Stomach (tissue), 4 donors: Measurements from ENCODE around the gene SPR.

Experiments used
- EP300 ChIP-seq: sonication (generic); formaldehyde crosslinking; IDR thresholded peaks from one replicate; pipeline ENCODE4 v1.6.1; 2017; ENCODE audit warnings: antibody characterized with exemption
- POLR2A ChIP-seq, 4 donors: fragments of 450-650 bp; IDR thresholded peaks; one replicate each; pipeline ENCODE4 v1.6.1; 2016; ENCODE audit warnings: antibody characterized with exemption in 4 of 4, control low read depth in 2 of 4, mild to moderate bottlenecking in 1 of 4, moderate library complexity in 1 of 4
- POLR2AphosphoS5 ChIP-seq, 3 donors: sonication (generic); formaldehyde crosslinking; IDR thresholded peaks; one replicate each; pipeline ENCODE4 v1.6.1; 2016; ENCODE audit warnings: antibody characterized with exemption in 3 of 3
- TF ChIP-seq, protein P1 (sequence below), 7 experiments: fragments of 450-650 bp in 4 of 7; fragments of 200-600 bp in 3 of 7; sonication (generic) in 3 of 7; IDR thresholded peaks; one replicate each; pipeline ENCODE4 v1.5.1; 2016 to 2019; ENCODE audit warnings: antibody characterized with exemption in 7 of 7, control low read depth in 2 of 7, mild to moderate bottlenecking in 1 of 7

DNA sequence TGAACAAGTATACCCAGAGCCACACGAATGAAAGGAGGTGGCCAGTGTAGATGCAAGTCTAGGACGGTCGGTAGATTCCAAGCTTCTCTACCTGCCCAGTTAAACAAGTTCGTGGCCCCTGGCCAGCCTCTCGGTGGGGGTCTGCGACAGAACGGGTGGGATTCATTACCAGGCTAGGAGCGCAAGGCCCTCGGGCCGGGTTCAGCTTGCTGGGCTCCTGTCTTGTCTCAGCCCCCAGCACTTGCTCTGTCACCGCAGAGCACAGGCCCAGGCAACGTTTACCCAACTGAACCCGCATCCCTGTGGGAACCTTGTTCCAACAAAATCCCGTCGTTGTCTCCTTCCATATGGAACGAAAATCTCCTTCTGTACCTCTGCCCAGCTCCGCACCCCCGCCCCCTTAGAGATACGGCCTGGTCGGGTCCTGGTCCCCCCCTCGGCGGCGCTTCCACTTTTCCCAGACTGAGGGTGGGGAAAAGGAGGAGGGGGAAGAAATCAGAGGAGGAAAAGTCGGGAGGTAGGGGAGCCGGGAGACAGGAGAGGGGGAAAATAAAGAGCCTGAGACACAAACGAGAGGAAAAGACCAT lies 28.2 kb downstream of the SPR start:
- TF ChIP-seq EP300: no peak
- TF ChIP-seq, protein P1, sequence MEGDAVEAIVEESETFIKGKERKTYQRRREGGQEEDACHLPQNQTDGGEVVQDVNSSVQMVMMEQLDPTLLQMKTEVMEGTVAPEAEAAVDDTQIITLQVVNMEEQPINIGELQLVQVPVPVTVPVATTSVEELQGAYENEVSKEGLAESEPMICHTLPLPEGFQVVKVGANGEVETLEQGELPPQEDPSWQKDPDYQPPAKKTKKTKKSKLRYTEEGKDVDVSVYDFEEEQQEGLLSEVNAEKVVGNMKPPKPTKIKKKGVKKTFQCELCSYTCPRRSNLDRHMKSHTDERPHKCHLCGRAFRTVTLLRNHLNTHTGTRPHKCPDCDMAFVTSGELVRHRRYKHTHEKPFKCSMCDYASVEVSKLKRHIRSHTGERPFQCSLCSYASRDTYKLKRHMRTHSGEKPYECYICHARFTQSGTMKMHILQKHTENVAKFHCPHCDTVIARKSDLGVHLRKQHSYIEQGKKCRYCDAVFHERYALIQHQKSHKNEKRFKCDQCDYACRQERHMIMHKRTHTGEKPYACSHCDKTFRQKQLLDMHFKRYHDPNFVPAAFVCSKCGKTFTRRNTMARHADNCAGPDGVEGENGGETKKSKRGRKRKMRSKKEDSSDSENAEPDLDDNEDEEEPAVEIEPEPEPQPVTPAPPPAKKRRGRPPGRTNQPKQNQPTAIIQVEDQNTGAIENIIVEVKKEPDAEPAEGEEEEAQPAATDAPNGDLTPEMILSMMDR (IDR thresholded peaks at IDR 0.05): no peak
- no peak for TF ChIP-seq POLR2A (IDR thresholded peaks at IDR 0.05)
- TF ChIP-seq POLR2AphosphoS5 (IDR thresholded peaks at IDR 0.05): no peak
